ENCODE measurements around the gene ZDHHC4.
A peak's percentile ranks its signal among the peaks of the same experiment; 100 is the strongest.
"Not testable (repeated sequence)": the region's sequence is repeated elsewhere in the genome, so short reads cannot be mapped to it uniquely, and the experiment has no call there.

Gene ZDHHC4

GRCh38 chr7:6563936-6564770, 13.1 kb upstream of the ZDHHC4 start:
- DNase-seq: no peak

- no peak for DNase-seq
Observed at GRCh38 chr7:6565655-6566054, 11.6 kb upstream of the ZDHHC4 start.

GRCh38 chr7:6567886-6568285, 9.4 kb upstream of the ZDHHC4 start:
- no peak for DNase-seq

GRCh38 chr7:6571160-6571779, 6.0 kb upstream of the ZDHHC4 start:
- no peak for DNase-seq

- DNase-seq: no peak
Observed at GRCh38 chr7:6575281-6576023, 1.8 kb upstream of the ZDHHC4 start.

GRCh38 chr7:6576024-6576866, 1.0 kb upstream of the ZDHHC4 start:
- no peak for DNase-seq

GRCh38 chr7:6576867-6577368, 336 bp upstream of the ZDHHC4 start:
- DNase-seq: not testable (repeated sequence)

GRCh38 chr7:6578114-6579084, 1.1 kb downstream of the ZDHHC4 start:
- no peak for DNase-seq

GRCh38 chr7:6579446-6579845, 2.2 kb downstream of the ZDHHC4 start:
- no peak for DNase-seq

GRCh38 chr7:6585746-6586432, 8.6 kb downstream of the ZDHHC4 start:
- DNase-seq: not testable (repeated sequence)

- no peak for DNase-seq
Observed at GRCh38 chr7:6588566-6588965, 11.3 kb downstream of the ZDHHC4 start.

GRCh38 chr7:6589151-6589828, 12.0 kb downstream of the ZDHHC4 start:
- no peak for DNase-seq

- DNase-seq: peak; percentile 68
Observed at GRCh38 chr7:6589829-6590644, 12.8 kb downstream of the ZDHHC4 start, which contains the start of gene INTS15. INTS15 (plus strand) TSS chr7:6590021; CDS start chr7:6590284, 263 bp downstream.

- no peak for DNase-seq
Observed at GRCh38 chr7:6590645-6591110, 13.4 kb downstream of the ZDHHC4 start.

- no peak for DNase-seq
Observed at GRCh38 chr7:6600093-6600492, 22.8 kb downstream of the ZDHHC4 start.

GRCh38 chr7:6604458-6604857, 27.2 kb downstream of the ZDHHC4 start:
- DNase-seq: no peak

GRCh38 chr7:6606866-6607583, 29.8 kb downstream of the ZDHHC4 start:
- no peak for DNase-seq

GRCh38 chr7:6607651-6608051, 30.4 kb downstream of the ZDHHC4 start:
- no peak for DNase-seq

Data from GOT3 (cell line).